Skin epidermis (tissue), 12 donors: Measurements from ENCODE around the gene HRC.

Experiments used
- H3K27ac ChIP-seq, 21 experiments: fragments of 200-600 bp; sonication (generic) in 11 of 21; one replicate each; pipeline ENCODE4 v1.5.0; 2020; ENCODE audit warnings: mild to moderate bottlenecking in 3 of 21, inconsistent platforms in 2 of 21, moderate library complexity in 2 of 21
- H3K4me3 ChIP-seq, 7 experiments: fragments of 200-600 bp; sonication (generic) in 2 of 7; one replicate each; pipeline ENCODE4 v1.5.0; 2020; ENCODE audit warnings: inconsistent platforms in 2 of 7, mild to moderate bottlenecking in 2 of 7, moderate library complexity in 1 of 7

HRC gene

GRCh38 chr19:49103331-49104085 is 51.7 kb downstream of the HRC start:
- no peak overlapping the region for H3K27ac ChIP-seq
- H3K4me3 ChIP-seq, result no peak overlapping the region

- no peak overlapping the region for H3K27ac ChIP-seq
- H3K4me3 ChIP-seq, result no peak overlapping the region
Measured at GRCh38 chr19:49102303-49102702, 52.9 kb downstream of the HRC start.
